ENCODE data around the gene IL10RB.

The IL10RB gene

DNA sequence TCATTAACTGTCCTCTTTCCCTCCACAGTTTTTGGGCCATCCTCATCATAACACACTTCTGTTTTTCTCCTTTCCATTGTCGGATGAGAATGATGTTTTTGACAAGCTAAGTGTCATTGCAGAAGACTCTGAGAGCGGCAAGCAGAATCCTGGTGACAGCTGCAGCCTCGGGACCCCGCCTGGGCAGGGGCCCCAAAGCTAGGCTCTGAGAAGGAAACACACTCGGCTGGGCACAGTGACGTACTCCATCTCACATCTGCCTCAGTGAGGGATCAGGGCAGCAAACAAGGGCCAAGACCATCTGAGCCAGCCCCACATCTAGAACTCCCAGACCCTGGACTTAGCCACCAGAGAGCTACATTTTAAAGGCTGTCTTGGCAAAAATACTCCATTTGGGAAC is 30.0 kb downstream of the IL10RB start:
- H3K36me3 ChIP-seq (ENCODE audit: control insufficient read depth, insufficient read depth, low read length) = peaks cover 5% of the 10 kb centered on the region

DNA sequence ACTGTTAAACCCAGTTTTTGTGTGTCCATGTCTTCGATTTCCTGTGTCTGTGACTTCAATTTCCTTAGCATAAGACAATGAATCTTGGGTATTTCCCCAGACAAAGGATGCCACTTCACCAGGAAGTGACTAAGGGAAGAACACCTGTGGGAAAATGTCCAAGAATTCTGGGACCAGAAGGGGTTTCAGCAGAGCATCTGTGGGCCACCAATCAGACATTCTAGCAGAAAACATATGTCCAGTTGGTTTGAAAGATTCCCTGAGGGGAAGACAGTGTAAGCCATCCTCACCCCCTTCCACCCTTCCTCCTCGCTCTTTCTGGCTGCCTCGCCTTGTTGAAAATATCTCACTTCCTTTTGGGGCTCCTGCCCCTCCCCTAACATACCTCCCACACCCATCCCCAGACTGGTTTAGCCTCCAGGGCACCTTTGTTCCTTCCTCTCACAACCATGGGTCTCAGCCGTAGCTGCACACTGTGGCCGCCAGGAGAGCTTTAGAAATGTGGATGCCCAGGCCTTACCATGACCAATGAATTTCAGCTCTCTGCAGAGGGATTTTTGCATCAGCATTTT is 33.1 kb downstream of the IL10RB start:
- Histone ChIP-seq H3K36me3 (ENCODE audit: control insufficient read depth, insufficient read depth, low read length) (peaks cover 5% of the 10 kb centered on the region), H3K27me3 (ENCODE audit: control insufficient read depth, insufficient read depth, low read length) (no peaks in the 10 kb centered on the region), H3K9me3 (ENCODE audit: control insufficient read depth, low read length) (no peaks in the 10 kb centered on the region), H3K9ac (ENCODE audit: low read length) (no peak overlapping the region), H3K4me1 (ENCODE audit: control insufficient read depth, insufficient read depth, low read length) (peaks cover 29% of the 10 kb centered on the region), H3K4me3 (ENCODE audit: low read length) (no peak overlapping the region)

More for the DNA sequence above, 30.0 kb downstream of the IL10RB start:
- H3K9me3 ChIP-seq (ENCODE audit: control insufficient read depth, low read length) = no peaks in the 10 kb centered on the region
- H3K27me3 ChIP-seq (ENCODE audit: control insufficient read depth, insufficient read depth, low read length) = no peaks in the 10 kb centered on the region
- peaks cover 25% of the 10 kb centered on the region for H3K4me1 ChIP-seq (ENCODE audit: control insufficient read depth, insufficient read depth, low read length)
- H3K4me3 ChIP-seq (ENCODE audit: low read length) = no peak overlapping the region
- H3K9ac ChIP-seq (ENCODE audit: low read length) = no peak overlapping the region

DNA sequence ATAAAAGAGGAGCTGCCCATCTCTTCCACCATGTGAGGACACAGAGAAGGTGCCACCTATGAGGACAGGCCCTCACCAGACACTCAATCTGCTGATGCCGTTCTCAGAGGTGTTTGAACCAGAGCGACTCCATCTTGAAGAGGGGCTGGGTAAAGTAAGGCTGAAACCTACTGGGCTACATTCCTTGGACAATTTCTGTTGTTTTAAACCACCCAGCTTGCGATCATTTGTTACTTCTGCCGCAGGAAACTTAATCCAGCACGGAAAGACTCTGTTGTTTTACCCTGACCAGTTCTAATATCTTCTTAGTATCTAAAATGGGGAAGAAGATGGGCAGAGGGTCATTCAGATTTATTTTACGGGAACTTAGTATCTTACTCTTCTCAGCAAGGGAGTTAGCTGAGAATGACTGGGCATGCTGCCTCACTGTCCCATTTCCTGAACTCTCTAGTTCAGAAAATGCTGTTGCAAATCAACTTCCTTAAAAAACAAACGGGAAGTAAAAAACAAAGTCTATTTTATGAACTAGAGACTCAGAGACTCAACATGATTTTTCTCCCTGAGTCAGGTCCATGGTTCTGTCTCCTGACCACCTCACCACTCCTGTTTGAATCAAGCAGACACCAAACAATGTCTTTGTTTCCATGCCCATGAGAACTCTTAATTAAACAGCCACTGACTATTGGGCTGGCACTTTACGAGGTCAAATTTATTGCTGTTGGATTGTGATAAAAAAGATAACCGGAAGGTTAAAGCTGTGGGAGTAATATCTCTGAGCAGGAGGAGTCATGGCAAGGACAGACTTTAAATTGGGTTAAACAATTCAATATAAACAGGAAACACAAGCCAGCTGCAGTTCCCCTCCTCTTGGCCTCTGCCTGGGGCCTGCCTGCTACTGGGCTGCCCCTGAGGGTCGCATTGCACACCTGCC is 34.8 kb downstream of the IL10RB start:
- Histone ChIP-seq H3K36me3 (ENCODE audit: control insufficient read depth, insufficient read depth, low read length) (peaks cover 5% of the 10 kb centered on the region), H3K4me1 (ENCODE audit: control insufficient read depth, insufficient read depth, low read length) (peaks cover 29% of the 10 kb centered on the region), H3K9me3 (ENCODE audit: control insufficient read depth, low read length) (no peaks in the 10 kb centered on the region), H3K4me3 (ENCODE audit: low read length) (no peak overlapping the region), H3K27me3 (ENCODE audit: control insufficient read depth, insufficient read depth, low read length) (no peaks in the 10 kb centered on the region), H3K9ac (ENCODE audit: low read length) (no peak overlapping the region)

DNA sequence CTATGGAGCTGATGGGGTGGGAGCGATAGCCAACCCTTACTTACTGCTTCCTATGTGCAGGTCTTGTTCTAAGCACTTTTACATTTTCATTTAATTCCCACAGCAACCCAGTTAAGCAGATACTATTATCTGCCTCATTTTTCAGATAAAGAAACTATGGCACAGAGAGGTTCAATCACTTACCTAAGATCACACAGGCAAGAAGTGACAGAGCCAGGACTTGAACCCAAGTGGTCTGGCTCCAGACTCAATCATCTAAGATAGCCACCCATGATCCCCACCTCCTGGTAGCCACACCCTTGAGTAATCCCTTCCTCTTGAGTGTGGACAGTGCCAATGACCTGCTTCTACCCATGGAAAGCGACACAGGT is 35.5 kb downstream of the IL10RB start:
- peaks cover 29% of the 10 kb centered on the region for H3K4me1 ChIP-seq (ENCODE audit: control insufficient read depth, insufficient read depth, low read length)
- no peak overlapping the region for H3K9ac ChIP-seq (ENCODE audit: low read length)
- no peaks in the 10 kb centered on the region for H3K9me3 ChIP-seq (ENCODE audit: control insufficient read depth, low read length)
- peaks cover 5% of the 10 kb centered on the region for H3K36me3 ChIP-seq (ENCODE audit: control insufficient read depth, insufficient read depth, low read length)
- no peak overlapping the region for H3K4me3 ChIP-seq (ENCODE audit: low read length)
- no peaks in the 10 kb centered on the region for H3K27me3 ChIP-seq (ENCODE audit: control insufficient read depth, insufficient read depth, low read length)

DNA sequence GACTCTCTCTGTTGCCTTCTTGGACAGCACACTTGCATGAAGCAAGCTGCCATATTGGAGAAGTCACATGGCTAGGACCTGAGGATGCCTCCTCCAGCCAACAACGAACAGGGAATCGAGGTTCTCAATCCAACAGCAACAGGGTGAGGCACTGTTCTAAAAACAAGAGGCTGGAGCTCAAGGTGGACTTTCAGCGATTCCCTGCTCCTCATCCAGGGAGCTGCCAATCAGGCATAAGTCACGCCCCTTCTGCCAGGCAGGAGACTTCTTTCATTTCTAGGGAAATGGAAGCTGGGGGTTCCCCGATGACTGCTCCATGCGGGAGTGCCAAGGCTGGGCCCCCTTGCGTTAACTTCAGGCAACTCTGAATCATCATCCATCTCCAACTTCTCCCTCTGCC is 35.9 kb downstream of the IL10RB start:
- H3K27me3 ChIP-seq (ENCODE audit: control insufficient read depth, insufficient read depth, low read length) = no peaks in the 10 kb centered on the region

DNA sequence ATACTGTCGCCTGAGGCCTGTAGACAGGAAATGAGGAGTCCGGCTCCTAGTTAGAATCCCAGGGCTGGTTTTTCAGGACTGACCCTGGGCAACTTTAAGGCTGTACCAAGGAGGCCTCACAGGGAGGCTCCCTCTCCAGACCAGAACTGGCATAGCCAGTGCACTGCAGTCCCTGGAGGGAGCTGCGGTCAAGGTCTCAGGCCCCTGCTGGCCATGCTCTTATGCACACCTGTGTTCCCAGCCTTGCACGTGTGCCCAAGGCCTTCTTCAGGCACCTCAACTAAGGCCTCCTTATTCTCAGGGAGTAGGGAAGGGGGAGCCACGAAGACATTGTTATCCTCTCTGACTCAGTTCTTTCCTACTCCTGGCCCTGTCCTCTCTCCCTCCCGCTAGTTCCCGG is 36.6 kb downstream of the IL10RB start:
- Histone ChIP-seq H3K9ac (ENCODE audit: low read length) (no peak overlapping the region), H3K36me3 (ENCODE audit: control insufficient read depth, insufficient read depth, low read length) (peaks cover 2% of the 10 kb centered on the region), H3K4me1 (ENCODE audit: control insufficient read depth, insufficient read depth, low read length) (peaks cover 29% of the 10 kb centered on the region), H3K9me3 (ENCODE audit: control insufficient read depth, low read length) (no peaks in the 10 kb centered on the region), H3K27me3 (ENCODE audit: control insufficient read depth, insufficient read depth, low read length) (no peaks in the 10 kb centered on the region), H3K4me3 (ENCODE audit: low read length) (no peak overlapping the region)

More for the DNA sequence above, 35.9 kb downstream of the IL10RB start:
- Histone ChIP-seq H3K36me3 (ENCODE audit: control insufficient read depth, insufficient read depth, low read length) (peaks cover 5% of the 10 kb centered on the region), H3K4me1 (ENCODE audit: control insufficient read depth, insufficient read depth, low read length) (peaks cover 29% of the 10 kb centered on the region), H3K9me3 (ENCODE audit: control insufficient read depth, low read length) (no peaks in the 10 kb centered on the region), H3K9ac (ENCODE audit: low read length) (no peak overlapping the region), H3K4me3 (ENCODE audit: low read length) (no peak overlapping the region)

DNA sequence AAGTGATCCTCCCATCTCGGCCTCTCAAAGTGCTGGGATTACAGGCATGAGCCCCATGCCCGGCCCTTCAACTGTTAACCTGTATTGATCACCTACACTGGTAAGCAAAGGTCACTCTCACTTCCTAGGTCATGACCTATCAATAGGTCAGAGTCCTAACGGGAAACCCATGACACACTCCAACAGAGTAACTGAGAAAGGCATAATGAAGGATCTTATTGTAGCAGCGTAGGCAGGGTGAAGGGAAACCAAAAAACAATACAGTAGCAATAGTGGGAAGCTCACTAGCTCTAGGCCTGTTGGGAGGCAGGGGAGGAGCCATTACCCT is 39.1 kb downstream of the IL10RB start:
- Histone ChIP-seq H3K4me1 (ENCODE audit: control insufficient read depth, insufficient read depth, low read length) (peaks cover 16% of the 10 kb centered on the region), H3K9ac (ENCODE audit: low read length) (no peak overlapping the region), H3K9me3 (ENCODE audit: control insufficient read depth, low read length) (no peaks in the 10 kb centered on the region), H3K36me3 (ENCODE audit: control insufficient read depth, insufficient read depth, low read length) (no peaks in the 10 kb centered on the region), H3K4me3 (ENCODE audit: low read length) (no peak overlapping the region), H3K27me3 (ENCODE audit: control insufficient read depth, insufficient read depth, low read length) (no peaks in the 10 kb centered on the region)

DNA sequence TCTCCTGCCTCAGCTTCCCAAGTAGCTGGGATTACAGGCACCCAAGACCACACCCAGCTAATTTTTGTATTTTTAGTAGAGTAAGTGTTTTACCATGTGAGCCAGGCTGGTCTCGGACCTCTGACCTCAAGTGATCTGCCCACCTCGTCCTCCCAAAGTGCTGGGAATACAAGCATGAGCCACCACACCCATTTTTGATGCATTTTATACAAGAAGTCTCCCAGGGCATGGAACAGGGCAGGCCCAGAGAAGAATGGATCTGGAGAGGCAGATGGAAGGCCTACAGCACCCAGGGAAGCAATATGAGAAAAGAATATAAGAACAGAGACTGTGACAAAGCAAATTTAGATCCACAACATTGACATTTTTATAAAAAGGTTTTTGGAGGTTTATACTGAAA is 39.8 kb downstream of the IL10RB start:
- Histone ChIP-seq H3K4me1 (ENCODE audit: control insufficient read depth, insufficient read depth, low read length) (peaks cover 10% of the 10 kb centered on the region), H3K4me3 (ENCODE audit: low read length) (no peak overlapping the region), H3K36me3 (ENCODE audit: control insufficient read depth, insufficient read depth, low read length) (no peaks in the 10 kb centered on the region)

DNA sequence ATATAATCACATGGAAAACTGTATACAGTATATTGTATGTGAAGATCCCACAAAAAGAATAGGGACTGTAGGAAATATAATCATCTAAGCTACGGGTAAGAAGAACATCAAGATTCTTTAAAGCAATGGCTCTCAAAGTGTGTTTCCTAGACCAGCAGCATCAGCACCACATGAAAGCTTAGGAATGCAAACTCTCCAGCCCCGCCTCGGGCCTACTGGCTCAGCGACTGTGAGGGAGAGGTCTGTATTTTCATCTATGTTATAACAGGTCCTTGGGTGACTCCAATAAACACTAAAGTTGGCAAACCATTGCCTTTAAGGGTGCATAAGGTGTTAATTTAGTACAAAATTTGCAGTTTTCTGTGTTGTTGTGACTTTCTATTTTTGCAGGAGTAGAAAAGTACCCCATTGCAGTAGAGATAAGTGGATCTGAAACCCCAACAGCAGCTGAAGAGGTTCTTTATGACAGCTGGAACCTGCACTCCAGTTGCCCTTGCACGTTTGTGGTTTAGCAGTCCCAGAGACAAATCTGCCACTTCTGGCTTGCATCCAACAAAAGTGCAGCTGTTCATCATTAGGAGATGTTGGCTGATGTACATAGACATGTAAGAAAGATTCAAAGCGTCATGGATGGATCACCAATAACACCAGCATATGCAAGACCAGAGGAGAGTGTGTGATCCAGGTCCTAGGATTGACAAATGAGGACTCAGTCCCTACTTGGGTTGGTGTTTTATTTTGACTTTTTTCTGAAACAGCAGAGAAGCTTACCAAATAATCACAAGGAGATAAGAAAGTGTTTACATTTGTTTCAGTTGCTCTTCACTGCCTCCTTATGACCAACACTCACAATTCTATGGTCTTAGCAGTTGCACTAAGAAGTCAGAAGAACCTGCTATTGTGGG is 42.7 kb downstream of the IL10RB start:
- Histone ChIP-seq H3K9me3 (ENCODE audit: control insufficient read depth, low read length) (no peaks in the 10 kb centered on the region), H3K9ac (ENCODE audit: low read length) (no peak overlapping the region), H3K36me3 (ENCODE audit: control insufficient read depth, insufficient read depth, low read length) (no peaks in the 10 kb centered on the region), H3K4me1 (ENCODE audit: control insufficient read depth, insufficient read depth, low read length) (no peaks in the 10 kb centered on the region), H3K27me3 (ENCODE audit: control insufficient read depth, insufficient read depth, low read length) (no peaks in the 10 kb centered on the region), H3K4me3 (ENCODE audit: low read length) (no peak overlapping the region)

More for the DNA sequence above, 39.8 kb downstream of the IL10RB start:
- no peaks in the 10 kb centered on the region for H3K27me3 ChIP-seq (ENCODE audit: control insufficient read depth, insufficient read depth, low read length)
- H3K9ac ChIP-seq (ENCODE audit: low read length) = no peak overlapping the region
- H3K9me3 ChIP-seq (ENCODE audit: control insufficient read depth, low read length) = no peaks in the 10 kb centered on the region

DNA sequence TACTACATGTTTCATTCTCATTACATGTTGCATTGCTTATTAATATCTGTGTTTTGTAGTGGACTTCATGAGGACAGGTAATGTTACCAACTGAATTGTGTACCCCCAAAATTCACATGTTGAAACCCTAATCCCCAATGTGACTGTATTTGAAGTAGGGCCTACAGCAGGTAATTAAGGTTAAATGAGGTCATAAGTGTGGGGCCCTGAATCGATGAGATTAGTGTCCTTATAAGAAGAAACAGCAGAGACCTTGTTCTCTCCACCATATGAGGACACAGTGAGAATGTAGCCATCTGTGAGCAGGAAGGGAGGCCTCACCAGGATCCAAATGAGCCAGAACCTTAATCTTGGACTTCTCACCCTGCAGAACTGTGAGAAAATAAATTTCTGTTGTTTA is 43.6 kb downstream of the IL10RB start:
- Histone ChIP-seq H3K9me3 (ENCODE audit: control insufficient read depth, low read length) (no peaks in the 10 kb centered on the region), H3K4me1 (ENCODE audit: control insufficient read depth, insufficient read depth, low read length) (no peaks in the 10 kb centered on the region), H3K27me3 (ENCODE audit: control insufficient read depth, insufficient read depth, low read length) (no peaks in the 10 kb centered on the region), H3K36me3 (ENCODE audit: control insufficient read depth, insufficient read depth, low read length) (no peaks in the 10 kb centered on the region), H3K9ac (ENCODE audit: low read length) (no peak overlapping the region), H3K4me3 (ENCODE audit: low read length) (no peak overlapping the region)

DNA sequence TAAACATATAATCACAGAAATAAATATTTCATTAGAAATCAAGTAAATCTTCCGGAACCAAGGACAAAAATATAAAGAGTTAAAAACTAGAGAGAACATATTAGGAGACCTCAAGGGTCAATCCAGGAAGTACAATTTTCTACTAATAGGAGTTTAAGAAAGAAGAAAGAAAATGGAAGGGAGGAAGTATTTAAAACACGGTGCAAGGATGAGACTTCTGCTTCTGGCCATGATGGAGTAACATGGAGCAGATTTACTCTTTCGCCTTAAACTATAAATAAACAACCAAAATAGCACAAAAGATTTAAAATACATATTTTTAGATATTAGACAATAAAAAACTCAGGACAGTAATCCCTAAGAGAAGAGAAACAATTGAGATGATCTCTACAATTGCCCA is 46.0 kb downstream of the IL10RB start:
- Histone ChIP-seq H3K9me3 (ENCODE audit: control insufficient read depth, low read length) (no peaks in the 10 kb centered on the region), H3K9ac (ENCODE audit: low read length) (no peak overlapping the region), H3K36me3 (ENCODE audit: control insufficient read depth, insufficient read depth, low read length) (no peaks in the 10 kb centered on the region), H3K4me1 (ENCODE audit: control insufficient read depth, insufficient read depth, low read length) (no peaks in the 10 kb centered on the region), H3K27me3 (ENCODE audit: control insufficient read depth, insufficient read depth, low read length) (no peaks in the 10 kb centered on the region), H3K4me3 (ENCODE audit: low read length) (no peak overlapping the region)

DNA sequence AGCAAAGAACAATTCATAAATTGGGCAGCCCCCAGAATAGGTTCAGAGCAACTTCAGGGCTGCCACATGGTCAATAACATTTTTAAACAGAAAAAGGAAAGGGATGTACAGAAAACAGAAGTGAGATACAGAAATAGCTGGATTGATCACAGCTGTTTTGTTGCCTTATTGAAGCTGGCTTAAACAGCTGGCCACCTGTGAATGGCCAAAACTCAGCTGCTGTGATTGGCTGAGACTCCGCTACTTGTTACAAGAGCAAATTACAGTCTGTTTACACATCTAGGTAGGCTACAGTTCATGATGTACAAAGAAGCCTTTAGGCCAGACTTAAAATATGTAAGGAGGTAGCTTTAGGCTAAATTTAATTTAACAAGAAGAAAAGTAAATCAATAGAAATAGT is 47.0 kb downstream of the IL10RB start:
- Histone ChIP-seq H3K9ac (ENCODE audit: low read length) (no peak overlapping the region), H3K4me3 (ENCODE audit: low read length) (no peak overlapping the region), H3K27me3 (ENCODE audit: control insufficient read depth, insufficient read depth, low read length) (no peaks in the 10 kb centered on the region), H3K4me1 (ENCODE audit: control insufficient read depth, insufficient read depth, low read length) (no peaks in the 10 kb centered on the region), H3K36me3 (ENCODE audit: control insufficient read depth, insufficient read depth, low read length) (no peaks in the 10 kb centered on the region), H3K9me3 (ENCODE audit: control insufficient read depth, low read length) (no peaks in the 10 kb centered on the region)
